Endothelial cell of umbilical vein (primary cell): ENCODE data around the gene DBNDD2. TPM values are rescaled to one million over a fixed set of nuclear protein-coding genes. Genes with fewer than 3 reads are reported as not detected.

Experiments used
- BruUV-seq: library from RNA; stranded (reverse); fragments of 400-500 nt; replicated peaks from 2 replicates; lab custom pipeline; 2021; lab: Mats Ljungman, UMichigan
- CTCF ChIA-PET: fragments of 300-600, 350-600 bp; sonication (Branson Sonifier 250); formaldehyde crosslinking; loops from one replicate; lab custom pipeline; 2021; ENCODE audit warnings: antibody characterized with exemption, inconsistent platforms; lab: Charles Lee
- POLR2A ChIA-PET: fragments of 300-600, 350-600 bp; sonication (Branson Sonifier 250); formaldehyde crosslinking; loops from one replicate; lab custom pipeline; 2021; ENCODE audit warnings: antibody characterized with exemption, inconsistent platforms; lab: Charles Lee
- DNase-seq: peaks from one replicate; pipeline ENCODE4 v3.0.0-alpha.2; 2011; ENCODE audit warnings: low read depth, low spot score
- FAIRE-seq: peaks from 2 replicates; lab custom pipeline; 2011; peaks lifted over from hg19 to GRCh38; lab: Jason Lieb, UNC
- H2AFZ ChIP-seq: 2 replicates; pipeline ENCODE4 v1.6.0; 2012; ENCODE audit warnings: low read depth, low read length, control low read depth, inconsistent platforms
- H3K27ac ChIP-seq: 2 replicates; pipeline ENCODE4 v1.5.1; 2011; ENCODE audit warnings: low read depth, mild to moderate bottlenecking, control low read depth, low read length, moderate library complexity; ENCODE audit not compliant: insufficient read depth
- H3K27me3 ChIP-seq, 2 experiments: 2 replicates each; pipeline versions ENCODE4 v1.6.0 to v1.6.1; 2011; ENCODE audit warnings: low read length in 2 of 2, mixed read lengths in 1 of 2; ENCODE audit not compliant: control insufficient read depth in 2 of 2, insufficient read depth in 2 of 2
- H3K36me3 ChIP-seq, 2 experiments: 2 replicates in 1 of 2; 3 replicates in 1 of 2; pipeline ENCODE4 v1.5.1; 2011; ENCODE audit warnings: low read length in 2 of 2, mild to moderate bottlenecking in 1 of 2, moderate library complexity in 1 of 2; ENCODE audit not compliant: control insufficient read depth in 2 of 2, insufficient read depth in 2 of 2; ENCODE audit errors: extremely low read depth in 1 of 2
- H3K4me1 ChIP-seq: 3 replicates; pipeline ENCODE4 v1.5.1; 2011; ENCODE audit warnings: mild to moderate bottlenecking, low read length; ENCODE audit not compliant: control insufficient read depth, insufficient read depth; ENCODE audit errors: extremely low read depth
- H3K4me2 ChIP-seq: 2 replicates; pipeline ENCODE4 v1.6.1; 2011; ENCODE audit warnings: low read length, control low read depth, mixed read lengths; ENCODE audit not compliant: insufficient read depth
- H3K4me3 ChIP-seq, 3 experiments: fragments of 200-600 bp in 1 of 3; sonication (generic), shearing (Covaris generic) in 1 of 3; replicated peaks in 1 of 3; 2 replicates each; pipeline ENCODE4 v1.5.1; 2011 to 2016; ENCODE audit warnings: control low read depth in 3 of 3, low read length in 3 of 3, mild to moderate bottlenecking in 2 of 3, inconsistent platforms in 1 of 3, low read depth in 1 of 3, moderate library complexity in 1 of 3; ENCODE audit not compliant: insufficient read depth in 1 of 3
- H3K79me2 ChIP-seq: 2 replicates; pipeline ENCODE4 v1.6.0; 2012; ENCODE audit warnings: low read length, inconsistent platforms; ENCODE audit not compliant: control insufficient read depth, insufficient read depth
- H3K9ac ChIP-seq: replicated peaks from 2 replicates; pipeline ENCODE3; 2011; ENCODE audit warnings: low read length, control low read depth; ENCODE audit not compliant: insufficient read depth; ENCODE audit errors: extremely low read depth
- H3K9me1 ChIP-seq: replicated peaks from 3 replicates; pipeline ENCODE4 v1.6.0; 2011; ENCODE audit warnings: mild to moderate bottlenecking, low read length; ENCODE audit not compliant: control insufficient read depth, insufficient read depth; ENCODE audit errors: extremely low read depth
- H3K9me3 ChIP-seq: replicated peaks from 2 replicates; pipeline ENCODE4 v1.5.1; 2012; ENCODE audit warnings: low read length, inconsistent platforms; ENCODE audit not compliant: control insufficient read depth, insufficient read depth
- H4K20me1 ChIP-seq: replicated peaks from 2 replicates; pipeline ENCODE3; 2011; ENCODE audit warnings: mild to moderate bottlenecking, low read length; ENCODE audit not compliant: control insufficient read depth, insufficient read depth; ENCODE audit errors: extremely low read depth
- CTCF ChIP-seq, 2 donors: IDR thresholded peaks; 1 replicate in 1 of 2; 2 replicates in 1 of 2; pipeline ENCODE4 v1.5.1; 2011; ENCODE audit warnings: low read length in 2 of 2, mild to moderate bottlenecking in 2 of 2, moderate library complexity in 2 of 2, control low read depth in 1 of 2, inconsistent platforms in 1 of 2, low read depth in 1 of 2; ENCODE audit not compliant: insufficient read depth in 1 of 2; ENCODE audit errors: extremely low read depth in 1 of 2
- EZH2 ChIP-seq: IDR thresholded peaks from 2 replicates; pipeline ENCODE4 v1.6.1; 2012; ENCODE audit warnings: borderline replicate concordance, low read depth, mild to moderate bottlenecking, moderate library complexity, low read length, inconsistent platforms; ENCODE audit not compliant: severe bottlenecking
- FOS ChIP-seq: IDR thresholded peaks from 2 replicates; pipeline ENCODE4 v1.6.1; 2011; ENCODE audit warnings: mild to moderate bottlenecking, low read length, moderate library complexity, borderline replicate concordance; ENCODE audit not compliant: insufficient read depth
- GATA2 ChIP-seq: IDR thresholded peaks from 2 replicates; pipeline ENCODE4 v1.7.0; 2011; ENCODE audit warnings: low read depth, mild to moderate bottlenecking, moderate library complexity, mixed read lengths, low read length; ENCODE audit not compliant: insufficient read length, insufficient read depth
- JUN ChIP-seq: IDR thresholded peaks from 2 replicates; pipeline ENCODE4 v1.6.1; 2011; ENCODE audit warnings: borderline replicate concordance, low read depth; ENCODE audit not compliant: insufficient read length, insufficient read depth
- MAX ChIP-seq: IDR thresholded peaks from 2 replicates; pipeline ENCODE4 v1.6.1; 2011; ENCODE audit not compliant: insufficient read depth, insufficient read length
- MYC ChIP-seq: IDR thresholded peaks from one replicate; pipeline ENCODE4 v1.6.1; 2011; ENCODE audit warnings: mild to moderate bottlenecking, low read depth, low read length
- POLR2A ChIP-seq: IDR thresholded peaks from 2 replicates; pipeline ENCODE4 v1.6.1; 2012; ENCODE audit warnings: low read depth, mild to moderate bottlenecking, control low read depth, low read length
- POLR2AphosphoS5 ChIP-seq: IDR thresholded peaks from 2 replicates; pipeline ENCODE4 v1.6.1; 2012; ENCODE audit warnings: low read depth, mild to moderate bottlenecking, control low read depth, low read length, moderate library complexity; ENCODE audit not compliant: insufficient read depth
- dilution Hi-C: fragments of 300-500 bp; cut with MboI; formaldehyde crosslinking; loops from one replicate; pipeline ENCODE4 v1.15.0; 2019; ENCODE audit warnings: low sequenced_read_pairs; ENCODE audit not compliant: extremely low pct_ligation_motif_present
- intact Hi-C: fragments of 100-400 bp; cut with micrococcal nuclease; formaldehyde crosslinking; loops from one replicate; pipeline ENCODE4 v1.10.0; 2022
- polyA plus RNA-seq, 4 experiments: library from polyadenylated mRNA; depleted of rRNA in 3 of 4; stranded (reverse) in 3 of 4; unstranded in 1 of 4; fragments of >200 nt; gene quantifications; 2 replicates each; pipeline versions ENCODE4 v1.2.1 to v1.2.3, GENCODE V29; 2011 to 2012; ENCODE audit warnings: missing spikeins in 1 of 4
- total RNA-seq: library from RNA; stranded (reverse); gene quantifications from 2 replicates; pipeline ENCODE4 v1.2.3, GENCODE V29; 2021

Gene DBNDD2
- total and polyA plus RNA-seq, 2 donors (not counting 3 experiments of a cell fraction or from before 2014, with no cell fraction given), result 15.6 to 27.9 TPM

- DNase-seq (no peak), FAIRE-seq (no peak)
- peaks cover 5 to 6% of the 10 kb centered on the region in 2 experiments for H3K27me3 ChIP-seq
- H3K4me2 ChIP-seq, result no peak overlapping the region
- no peak overlapping the region for H3K4me3 ChIP-seq
- H3K9ac ChIP-seq, result no peak overlapping the region
- dilution Hi-C loops (no loop called here), intact Hi-C loops (no loop called here)
- POLR2A ChIA-PET, result no interaction called here
- TF ChIP-seq EZH2 (no peak), POLR2A (no peak), MYC (no peak), JUN (no peak), GATA2 (no peak), POLR2AphosphoS5 (no peak), FOS (no peak), CTCF (IDR thresholded peaks at IDR 0.05; ENCODE audit: extremely low read depth in 1 of 2, insufficient read depth in 1 of 2, low read depth in 1 of 2, low read length in 2 of 2) (no peak), MAX (no peak)
- no peaks in the 10 kb centered on the region for H3K79me2 ChIP-seq
- no peaks in the 10 kb centered on the region for H3K9me3 ChIP-seq
- no peaks in the 10 kb centered on the region for H3K9me1 ChIP-seq
- no TSS peak for BruUV-seq
- no peak overlapping the region for H3K27ac ChIP-seq
- no peaks in the 10 kb centered on the region for H4K20me1 ChIP-seq
- CTCF ChIA-PET, result no interaction called here
- H3K36me3 ChIP-seq, result no peaks in the 10 kb centered on the region
- no peak overlapping the region for H2AFZ ChIP-seq
- H3K4me1 ChIP-seq, result no peaks in the 10 kb centered on the region
These were observed 33.7 kb downstream of the DBNDD2 start for GRCh38 chr20:45441746-45442145.
